GM19468 (cell line): ENCODE data around the gene MDK.

ENCODE experiments used
- ATAC-seq: cut with Tn5 transposase; IDR thresholded peaks from one replicate; pipeline ENCODE4 v1.9.1; 2021; ENCODE audit warnings: mild to moderate bottlenecking, moderate library complexity, moderate number of reproducible peaks; ENCODE audit not compliant: unreplicated experiment; ENCODE audit errors: extremely low read depth

The MDK gene

GRCh38 chr11:46393231-46393616 lies 11.8 kb downstream of the MDK start:
- ATAC-seq, result no peak

GRCh38 chr11:46393759-46394158 lies 12.3 kb downstream of the MDK start:
- ATAC-seq, result no peak

- ATAC-seq, result no peak
These were observed 16.1 kb downstream of the MDK start for GRCh38 chr11:46397526-46397925.

GRCh38 chr11:46402957-46403902 lies 21.8 kb downstream of the MDK start:
- ATAC-seq, result no peak

- ATAC-seq, result no peak
These were observed 23.1 kb downstream of the MDK start for GRCh38 chr11:46404476-46405017.

- no peak for ATAC-seq
These were observed 26.2 kb downstream of the MDK start for GRCh38 chr11:46407635-46408034.

GRCh38 chr11:46408407-46408986 lies 27.0 kb downstream of the MDK start:
- ATAC-seq, result no peak

GRCh38 chr11:46410021-46410420 lies 28.6 kb downstream of the MDK start:
- ATAC-seq, result no peak

GRCh38 chr11:46413760-46414465 lies 32.4 kb downstream of the MDK start:
- no peak for ATAC-seq

GRCh38 chr11:46414466-46414796 lies 33.0 kb downstream of the MDK start:
- ATAC-seq, result no peak

- ATAC-seq, result no peak
These were observed 33.4 kb downstream of the MDK start for GRCh38 chr11:46414879-46415278.

GRCh38 chr11:46417711-46418110 lies 36.2 kb downstream of the MDK start:
- ATAC-seq, result no peak

GRCh38 chr11:46418751-46419150 lies 37.3 kb downstream of the MDK start:
- no peak for ATAC-seq

GRCh38 chr11:46420513-46420912 lies 39.0 kb downstream of the MDK start:
- ATAC-seq, result no peak

- ATAC-seq, result no peak
These were observed 39.9 kb downstream of the MDK start for GRCh38 chr11:46421257-46421880.

GRCh38 chr11:46422588-46422987 lies 41.1 kb downstream of the MDK start:
- no peak for ATAC-seq

- ATAC-seq, result no peak
These were observed 44.9 kb downstream of the MDK start for GRCh38 chr11:46426233-46426991.

- ATAC-seq, result no peak
These were observed 45.9 kb downstream of the MDK start for GRCh38 chr11:46427364-46427763.

- ATAC-seq, result no peak
These were observed 48.2 kb downstream of the MDK start for GRCh38 chr11:46429717-46430116.

- ATAC-seq, result no peak
These were observed 49.7 kb downstream of the MDK start for GRCh38 chr11:46431211-46431610.
